Loucy (cell line): ENCODE measurements around the gene MUC6.

Source experiments
- CTCF ChIP-seq: fragments of 200-600 bp; sonication (generic); conservative IDR thresholded peaks from 2 replicates; pipeline ENCODE4 v1.5.1; 2014; ENCODE audit warnings: mild to moderate bottlenecking, antibody characterized with exemption, low read length
- EZH2phosphoT487 ChIP-seq: fragments of 200-600 bp; IDR thresholded peaks from 2 replicates; pipeline ENCODE4 v1.6.1; 2018; ENCODE audit warnings: antibody characterized with exemption, mild to moderate bottlenecking, moderate library complexity, borderline replicate concordance

GRCh38 chr11:1023811-1024596, 12.5 kb downstream of the MUC6 start:
- TF ChIP-seq CTCF: no peak
- TF ChIP-seq EZH2phosphoT487: no peak
